ENCODE measurements around the gene GLS2.
"Not testable (repeated sequence)": the region's sequence is repeated elsewhere in the genome, so short reads cannot be mapped to it uniquely, and the experiment has no call there.

DNA sequence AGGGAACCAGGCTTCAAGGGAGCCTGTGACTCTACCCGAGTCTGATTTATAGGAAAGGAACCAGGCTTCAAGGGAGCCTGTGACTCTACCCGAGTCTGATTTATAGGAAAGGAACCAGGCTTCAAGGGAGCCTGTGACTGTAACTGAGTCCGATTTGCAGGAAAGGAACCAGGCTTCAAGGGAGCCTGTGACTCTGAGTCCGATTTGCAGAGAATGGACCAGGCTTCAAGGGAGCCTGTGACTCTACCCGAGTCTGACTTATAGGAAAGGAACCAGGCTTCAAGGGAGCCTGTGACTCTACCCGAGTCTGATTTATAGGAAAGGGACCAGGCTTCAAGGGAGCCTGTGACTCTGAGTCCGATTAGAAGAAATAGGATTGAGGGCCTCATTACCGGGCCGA is 11.5 kb upstream of the GLS2 start:
- TF ChIP-seq, protein P1, sequence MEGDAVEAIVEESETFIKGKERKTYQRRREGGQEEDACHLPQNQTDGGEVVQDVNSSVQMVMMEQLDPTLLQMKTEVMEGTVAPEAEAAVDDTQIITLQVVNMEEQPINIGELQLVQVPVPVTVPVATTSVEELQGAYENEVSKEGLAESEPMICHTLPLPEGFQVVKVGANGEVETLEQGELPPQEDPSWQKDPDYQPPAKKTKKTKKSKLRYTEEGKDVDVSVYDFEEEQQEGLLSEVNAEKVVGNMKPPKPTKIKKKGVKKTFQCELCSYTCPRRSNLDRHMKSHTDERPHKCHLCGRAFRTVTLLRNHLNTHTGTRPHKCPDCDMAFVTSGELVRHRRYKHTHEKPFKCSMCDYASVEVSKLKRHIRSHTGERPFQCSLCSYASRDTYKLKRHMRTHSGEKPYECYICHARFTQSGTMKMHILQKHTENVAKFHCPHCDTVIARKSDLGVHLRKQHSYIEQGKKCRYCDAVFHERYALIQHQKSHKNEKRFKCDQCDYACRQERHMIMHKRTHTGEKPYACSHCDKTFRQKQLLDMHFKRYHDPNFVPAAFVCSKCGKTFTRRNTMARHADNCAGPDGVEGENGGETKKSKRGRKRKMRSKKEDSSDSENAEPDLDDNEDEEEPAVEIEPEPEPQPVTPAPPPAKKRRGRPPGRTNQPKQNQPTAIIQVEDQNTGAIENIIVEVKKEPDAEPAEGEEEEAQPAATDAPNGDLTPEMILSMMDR (IDR thresholded peaks at IDR 0.05; ENCODE audit: insufficient read depth, low read length), result not testable (repeated sequence)
- not testable (repeated sequence) for TF ChIP-seq POLR2AphosphoS5 (IDR thresholded peaks at IDR 0.05; ENCODE audit: low read depth)

Data from HL-60 (cell line).